Measurements from ENCODE around the gene NME4.
A peak's percentile ranks its signal among the peaks of the same experiment; 100 is the strongest.

The NME4 gene

GRCh38 chr16:363110-363765, 33.8 kb upstream of the NME4 start:
- no peak for DNase-seq (ENCODE audit: low read depth in 1 of 2, low spot score in 1 of 2)

GRCh38 chr16:363766-364490, 33.1 kb upstream of the NME4 start:
- DNase-seq (ENCODE audit: low read depth in 1 of 2, low spot score in 1 of 2), result no peak

- DNase-seq (ENCODE audit: low read depth in 1 of 2, low spot score in 1 of 2), result no peak
Observed at GRCh38 chr16:364595-365491, 32.2 kb upstream of the NME4 start.

GRCh38 chr16:366476-366875, 30.5 kb upstream of the NME4 start:
- no peak for DNase-seq (ENCODE audit: low read depth in 1 of 2, low spot score in 1 of 2)

GRCh38 chr16:367333-367903, 29.6 kb upstream of the NME4 start:
- no peak for DNase-seq (ENCODE audit: low read depth in 1 of 2, low spot score in 1 of 2)

GRCh38 chr16:368388-369158, 28.4 kb upstream of the NME4 start:
- no peak for DNase-seq (ENCODE audit: low read depth in 1 of 2, low spot score in 1 of 2)

- no peak for DNase-seq (ENCODE audit: low read depth in 1 of 2, low spot score in 1 of 2)
Observed at GRCh38 chr16:369275-369865, 27.6 kb upstream of the NME4 start.

GRCh38 chr16:369866-370436, 27.0 kb upstream of the NME4 start:
- DNase-seq (ENCODE audit: low read depth in 1 of 2, low spot score in 1 of 2), result no peak

- peak; percentile 85 to 92 for DNase-seq (ENCODE audit: low read depth in 1 of 2, low spot score in 1 of 2)
Observed at GRCh38 chr16:370443-370842, 26.6 kb upstream of the NME4 start, which contains the start of gene MRPL28. MRPL28 (minus strand) TSS chr16:370538; CDS start chr16:370218, 320 bp downstream.

- no peak for DNase-seq (ENCODE audit: low read depth in 1 of 2, low spot score in 1 of 2)
Observed at GRCh38 chr16:370979-371514, 26.0 kb upstream of the NME4 start.

GRCh38 chr16:371515-372301, 25.3 kb upstream of the NME4 start:
- DNase-seq (ENCODE audit: low read depth in 1 of 2, low spot score in 1 of 2), result no peak

- DNase-seq (ENCODE audit: low read depth in 1 of 2, low spot score in 1 of 2), result no peak
Observed at GRCh38 chr16:372302-372983, 24.6 kb upstream of the NME4 start.

- DNase-seq (ENCODE audit: low read depth in 1 of 2, low spot score in 1 of 2), result no peak
Observed at GRCh38 chr16:373020-373598, 23.9 kb upstream of the NME4 start.

- no peak for DNase-seq (ENCODE audit: low read depth in 1 of 2, low spot score in 1 of 2)
Observed at GRCh38 chr16:373848-374615, 23.0 kb upstream of the NME4 start.

- no peak for DNase-seq (ENCODE audit: low read depth in 1 of 2, low spot score in 1 of 2)
Observed at GRCh38 chr16:374616-374926, 22.4 kb upstream of the NME4 start.

- no peak for DNase-seq (ENCODE audit: low read depth in 1 of 2, low spot score in 1 of 2)
Observed at GRCh38 chr16:375212-375611, 21.8 kb upstream of the NME4 start.

Measured in activated CD4-positive, alpha-beta T cell treated with anti-CD3 and anti-CD28 coated beads, Interleukin-2, amount 50 U/mL, for 24 hours (primary cell).